Vagina (tissue), 2 donors: Measurements from ENCODE around the gene ST6GALNAC5.

Experiments used
- POLR2AphosphoS5 ChIP-seq, 2 donors: sonication (generic); formaldehyde crosslinking; IDR thresholded peaks; one replicate each; pipeline ENCODE4 v1.9.0; 2017; ENCODE audit warnings: antibody characterized with exemption in 2 of 2, mild to moderate bottlenecking in 2 of 2, low read depth in 1 of 2; ENCODE audit not compliant: insufficient read depth in 1 of 2
- TF ChIP-seq, protein P1 (sequence below), 3 experiments: fragments of 450-650 bp in 2 of 3; fragments of 200-600 bp in 1 of 3; sonication (generic) in 1 of 3; IDR thresholded peaks; one replicate each; pipeline ENCODE4 v1.5.1; 2017 to 2019; ENCODE audit warnings: antibody characterized with exemption in 3 of 3, mild to moderate bottlenecking in 2 of 3, moderate library complexity in 2 of 3

DNA sequence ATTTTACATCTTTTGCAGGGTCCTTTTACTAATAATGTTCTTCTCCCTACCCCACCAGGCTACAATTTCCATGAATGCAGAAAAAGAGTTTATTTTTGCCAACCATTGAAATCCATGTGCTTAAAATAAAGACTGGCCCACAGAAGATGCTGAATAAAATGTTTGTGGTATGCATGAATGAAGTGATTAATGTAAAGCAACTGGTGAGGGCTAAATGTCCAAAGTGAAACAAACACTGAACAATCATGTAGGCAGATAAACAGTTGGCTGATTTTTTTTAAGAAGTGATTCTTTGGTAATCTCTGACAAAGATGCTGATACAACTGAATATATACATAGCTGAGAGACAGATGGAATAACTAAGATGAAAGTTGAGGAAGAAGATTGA, 94.5 kb downstream of the ST6GALNAC5 start:
- TF ChIP-seq, protein P1, sequence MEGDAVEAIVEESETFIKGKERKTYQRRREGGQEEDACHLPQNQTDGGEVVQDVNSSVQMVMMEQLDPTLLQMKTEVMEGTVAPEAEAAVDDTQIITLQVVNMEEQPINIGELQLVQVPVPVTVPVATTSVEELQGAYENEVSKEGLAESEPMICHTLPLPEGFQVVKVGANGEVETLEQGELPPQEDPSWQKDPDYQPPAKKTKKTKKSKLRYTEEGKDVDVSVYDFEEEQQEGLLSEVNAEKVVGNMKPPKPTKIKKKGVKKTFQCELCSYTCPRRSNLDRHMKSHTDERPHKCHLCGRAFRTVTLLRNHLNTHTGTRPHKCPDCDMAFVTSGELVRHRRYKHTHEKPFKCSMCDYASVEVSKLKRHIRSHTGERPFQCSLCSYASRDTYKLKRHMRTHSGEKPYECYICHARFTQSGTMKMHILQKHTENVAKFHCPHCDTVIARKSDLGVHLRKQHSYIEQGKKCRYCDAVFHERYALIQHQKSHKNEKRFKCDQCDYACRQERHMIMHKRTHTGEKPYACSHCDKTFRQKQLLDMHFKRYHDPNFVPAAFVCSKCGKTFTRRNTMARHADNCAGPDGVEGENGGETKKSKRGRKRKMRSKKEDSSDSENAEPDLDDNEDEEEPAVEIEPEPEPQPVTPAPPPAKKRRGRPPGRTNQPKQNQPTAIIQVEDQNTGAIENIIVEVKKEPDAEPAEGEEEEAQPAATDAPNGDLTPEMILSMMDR (IDR thresholded peaks at IDR 0.05), result no peak
- no peak for TF ChIP-seq POLR2AphosphoS5 (IDR thresholded peaks at IDR 0.05; ENCODE audit: insufficient read depth in 1 of 2, low read depth in 1 of 2)
